Left ventricle myocardium inferior (tissue), 1 donor: ENCODE data around the gene CDH9. TPM values are rescaled to one million over a fixed set of nuclear protein-coding genes. Genes with fewer than 3 reads are reported as not detected.

Experiments
- DNase-seq: peaks from one replicate; pipeline ENCODE4 v3.0.0-alpha.2; 2020
- H3K27ac ChIP-seq: fragments of 200-600 bp; replicated peaks from 2 replicates; pipeline ENCODE4 v1.8.0; 2021
- H3K27me3 ChIP-seq: fragments of 200-600 bp; 2 replicates; pipeline ENCODE4 v1.8.0; 2021; ENCODE audit warnings: low read depth
- H3K36me3 ChIP-seq: fragments of 200-600 bp; 2 replicates; pipeline ENCODE4 v1.8.0; 2021
- H3K4me1 ChIP-seq: fragments of 200-600 bp; 2 replicates; pipeline ENCODE4 v1.8.0; 2021
- H3K4me3 ChIP-seq: fragments of 200-600 bp; 2 replicates; pipeline ENCODE4 v1.8.0; 2021; ENCODE audit warnings: mild to moderate bottlenecking, moderate library complexity
- H3K9me3 ChIP-seq: fragments of 200-600 bp; replicated peaks from 2 replicates; pipeline ENCODE4 v1.8.0; 2021
- intact Hi-C: fragments of 100-400 bp; cut with micrococcal nuclease; formaldehyde crosslinking; loops from one replicate; pipeline ENCODE4 v1.11.0; 2022
- total RNA-seq: library from RNA; stranded (reverse); fragmentation: NEBNext Ultra II Directional; extraction: Animal tissue kit (Norgen Biotek cat#: 25700); gene quantifications from one replicate; pipeline ENCODE4 v1.2.1, GENCODE V29; 2021
- TF ChIP-seq, protein P1 (sequence below): fragments of 200-600 bp; IDR thresholded peaks from 2 replicates; pipeline ENCODE4 v1.8.0; 2021; ENCODE audit warnings: antibody characterized with exemption, mild to moderate bottlenecking, borderline replicate concordance
- donor health status: DM: no; HTN: yes; CAD: no; lungs with severe emphysema.

CDH9 gene
- total RNA-seq, 1 donor from 2014 or later: not detected

DNA sequence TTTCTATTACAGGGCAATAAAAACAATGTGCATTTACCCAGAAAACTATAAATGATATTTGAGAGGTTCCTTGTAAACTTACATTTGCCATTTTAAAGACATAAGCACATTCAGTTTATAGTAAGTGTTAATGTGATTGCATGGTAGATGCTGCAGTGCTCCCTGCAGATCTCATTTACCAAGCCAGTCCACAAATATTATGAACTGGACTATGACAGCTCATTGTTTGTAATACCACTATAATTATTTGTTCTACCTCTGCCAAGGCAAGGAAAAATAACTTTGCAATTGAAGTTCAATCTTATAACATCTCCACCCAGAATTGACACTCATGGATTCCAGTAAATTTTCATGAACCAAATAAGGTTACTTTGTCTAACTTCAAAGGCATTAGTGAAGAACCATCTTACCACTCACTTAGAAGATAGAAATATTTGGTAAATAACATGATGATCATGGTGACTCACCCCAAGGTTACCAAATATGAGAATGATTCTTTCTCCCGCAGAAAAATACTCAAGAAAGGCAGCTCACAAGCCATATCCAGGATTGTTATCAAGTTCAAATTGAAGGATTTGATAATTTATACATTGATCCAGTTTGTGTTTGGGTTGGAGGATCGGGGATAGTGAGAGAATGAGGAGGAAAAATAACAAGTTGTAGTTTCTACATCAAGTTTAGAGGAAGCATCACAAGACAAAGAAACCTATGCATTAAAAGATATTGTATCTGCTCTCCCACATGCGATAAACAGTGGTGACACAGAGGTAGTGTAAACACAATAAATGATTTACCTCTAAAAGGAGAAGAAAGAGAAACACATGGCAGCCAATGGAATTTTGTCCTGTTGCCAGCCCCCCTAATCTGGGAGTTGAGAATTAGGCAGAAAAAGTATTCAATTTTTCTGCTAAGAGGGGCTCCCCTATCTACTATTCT lies 29.5 kb downstream of the CDH9 start:
- intact Hi-C loops: no loop called here
- no peak for DNase-seq
- Histone ChIP-seq H3K27ac (no peak overlapping the region), H3K4me3 (no peak overlapping the region), H3K36me3 (no peaks in the 10 kb centered on the region), H3K27me3 (no peaks in the 10 kb centered on the region), H3K4me1 (no peaks in the 10 kb centered on the region), H3K9me3 (no peaks in the 10 kb centered on the region)
- TF ChIP-seq, protein P1, sequence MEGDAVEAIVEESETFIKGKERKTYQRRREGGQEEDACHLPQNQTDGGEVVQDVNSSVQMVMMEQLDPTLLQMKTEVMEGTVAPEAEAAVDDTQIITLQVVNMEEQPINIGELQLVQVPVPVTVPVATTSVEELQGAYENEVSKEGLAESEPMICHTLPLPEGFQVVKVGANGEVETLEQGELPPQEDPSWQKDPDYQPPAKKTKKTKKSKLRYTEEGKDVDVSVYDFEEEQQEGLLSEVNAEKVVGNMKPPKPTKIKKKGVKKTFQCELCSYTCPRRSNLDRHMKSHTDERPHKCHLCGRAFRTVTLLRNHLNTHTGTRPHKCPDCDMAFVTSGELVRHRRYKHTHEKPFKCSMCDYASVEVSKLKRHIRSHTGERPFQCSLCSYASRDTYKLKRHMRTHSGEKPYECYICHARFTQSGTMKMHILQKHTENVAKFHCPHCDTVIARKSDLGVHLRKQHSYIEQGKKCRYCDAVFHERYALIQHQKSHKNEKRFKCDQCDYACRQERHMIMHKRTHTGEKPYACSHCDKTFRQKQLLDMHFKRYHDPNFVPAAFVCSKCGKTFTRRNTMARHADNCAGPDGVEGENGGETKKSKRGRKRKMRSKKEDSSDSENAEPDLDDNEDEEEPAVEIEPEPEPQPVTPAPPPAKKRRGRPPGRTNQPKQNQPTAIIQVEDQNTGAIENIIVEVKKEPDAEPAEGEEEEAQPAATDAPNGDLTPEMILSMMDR: no peak

DNA sequence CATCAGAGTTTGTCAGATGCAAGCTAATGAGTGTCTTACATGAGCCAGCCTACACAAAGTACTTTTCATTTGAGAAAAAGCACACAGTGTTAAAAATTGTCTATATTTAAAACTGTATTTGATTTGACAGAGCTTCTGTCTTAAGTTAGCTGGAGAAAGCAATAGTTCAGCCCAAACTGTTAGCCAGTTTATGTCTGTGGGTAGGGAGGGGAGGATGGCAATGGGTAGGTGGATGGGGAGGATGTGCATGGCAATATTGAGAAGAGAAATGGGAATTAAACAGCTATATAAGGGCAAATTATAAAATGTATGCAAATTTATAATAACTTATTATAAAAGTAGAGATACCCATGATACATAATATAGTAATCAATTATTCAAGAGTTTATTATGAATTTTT lies 31.3 kb downstream of the CDH9 start:
- intact Hi-C loops: no loop called here
- DNase-seq: no peak
- H3K36me3 ChIP-seq: no peaks in the 10 kb centered on the region
- no peak overlapping the region for H3K27ac ChIP-seq
- no peaks in the 10 kb centered on the region for H3K4me1 ChIP-seq
- no peak overlapping the region for H3K4me3 ChIP-seq
- TF ChIP-seq, protein P1: no peak
- H3K9me3 ChIP-seq: no peaks in the 10 kb centered on the region
- no peaks in the 10 kb centered on the region for H3K27me3 ChIP-seq

DNA sequence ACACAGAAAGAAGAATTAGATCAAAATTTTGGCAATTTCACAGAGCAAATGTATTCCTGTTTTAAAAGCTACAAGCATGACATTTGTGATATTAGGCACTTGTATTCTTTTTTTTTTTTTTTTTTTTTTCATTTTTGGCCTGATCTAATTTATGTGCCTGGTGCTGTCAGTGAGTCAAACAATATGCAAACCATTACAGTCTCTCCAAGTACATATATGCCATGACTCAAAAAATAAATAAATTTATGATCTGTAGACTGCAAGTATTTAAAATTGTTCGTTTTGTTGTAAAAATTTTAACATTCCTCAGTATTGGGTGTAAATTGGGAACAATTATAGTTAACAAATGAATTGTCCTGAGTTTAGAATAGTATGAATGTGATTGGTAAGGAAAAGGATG lies 51.4 kb downstream of the CDH9 start:
- Histone ChIP-seq H3K4me1 (no peaks in the 10 kb centered on the region), H3K27me3 (no peaks in the 10 kb centered on the region), H3K36me3 (no peaks in the 10 kb centered on the region), H3K4me3 (no peak overlapping the region), H3K27ac (no peak overlapping the region), H3K9me3 (no peaks in the 10 kb centered on the region)
- TF ChIP-seq, protein P1: no peak
- DNase-seq: no peak
- intact Hi-C loops: no loop called here

DNA sequence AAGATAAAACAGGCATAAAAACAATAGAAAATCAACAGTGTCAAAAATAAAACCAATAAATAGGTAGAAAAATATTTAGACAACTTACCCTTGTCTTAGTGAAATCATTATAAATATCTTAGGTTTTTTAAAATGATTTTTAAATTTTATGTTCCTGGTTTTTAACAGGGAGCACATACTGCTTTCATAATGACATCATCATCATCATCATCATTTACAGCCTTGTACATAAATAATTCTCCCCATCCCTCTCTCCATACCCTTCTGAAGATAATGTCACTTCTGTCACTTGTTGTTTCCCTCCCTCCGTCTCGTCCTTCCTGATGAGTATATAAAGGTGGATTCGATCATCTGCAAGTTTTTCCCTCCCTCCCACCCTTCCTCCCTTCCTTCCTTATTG lies 56.6 kb downstream of the CDH9 start:
- no peak for DNase-seq
- Histone ChIP-seq H3K27me3 (no peaks in the 10 kb centered on the region), H3K9me3 (no peaks in the 10 kb centered on the region), H3K27ac (no peak overlapping the region), H3K4me3 (no peak overlapping the region), H3K36me3 (no peaks in the 10 kb centered on the region), H3K4me1 (no peaks in the 10 kb centered on the region)
- TF ChIP-seq, protein P1: no peak
- intact Hi-C loops: no loop called here

DNA sequence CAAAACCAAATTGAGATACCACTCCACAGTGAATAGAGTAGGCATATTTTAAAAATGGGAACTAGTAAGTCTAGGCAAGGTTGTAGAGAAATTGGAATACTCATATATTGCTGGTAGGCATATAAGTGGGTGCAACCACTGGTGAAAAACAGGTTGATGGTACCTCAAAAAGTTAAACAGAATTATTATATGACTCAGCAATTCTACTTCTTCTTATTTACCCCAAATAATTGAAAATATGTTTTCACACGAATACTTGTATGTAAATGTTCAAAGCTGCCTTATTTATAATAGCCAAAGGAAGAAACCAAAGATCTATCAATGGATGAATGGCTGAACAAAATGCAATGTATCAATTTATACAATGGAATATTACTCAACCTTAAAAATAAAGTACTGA lies 79.1 kb downstream of the CDH9 start:
- Histone ChIP-seq H3K9me3 (peaks cover 22% of the 10 kb centered on the region), H3K4me1 (no peaks in the 10 kb centered on the region), H3K27me3 (no peaks in the 10 kb centered on the region), H3K27ac (no peak overlapping the region), H3K36me3 (no peaks in the 10 kb centered on the region), H3K4me3 (no peak overlapping the region)
- no peak for DNase-seq
- TF ChIP-seq, protein P1: no peak
- intact Hi-C loops: no loop called here
